Mucosa of gallbladder (tissue), 1 donor: ENCODE data around the gene TSPAN18. TPM values are rescaled to one million over a fixed set of nuclear protein-coding genes. Genes with fewer than 3 reads are reported as not detected.
A peak's percentile ranks its signal among the peaks of the same experiment; 100 is the strongest.

Source experiments
- DNase-seq: peaks from one replicate; pipeline ENCODE4 v3.0.0-alpha.2; 2020; ENCODE audit warnings: low spot score
- total RNA-seq: library from RNA; stranded (reverse); gene quantifications from one replicate; pipeline ENCODE4 v1.2.1, GENCODE V29; 2021
- donor health status: DM: no; HTN: no; CAD: no.

The TSPAN18 gene
- total RNA-seq, 1 donor from 2014 or later, result 25.1 TPM

DNA sequence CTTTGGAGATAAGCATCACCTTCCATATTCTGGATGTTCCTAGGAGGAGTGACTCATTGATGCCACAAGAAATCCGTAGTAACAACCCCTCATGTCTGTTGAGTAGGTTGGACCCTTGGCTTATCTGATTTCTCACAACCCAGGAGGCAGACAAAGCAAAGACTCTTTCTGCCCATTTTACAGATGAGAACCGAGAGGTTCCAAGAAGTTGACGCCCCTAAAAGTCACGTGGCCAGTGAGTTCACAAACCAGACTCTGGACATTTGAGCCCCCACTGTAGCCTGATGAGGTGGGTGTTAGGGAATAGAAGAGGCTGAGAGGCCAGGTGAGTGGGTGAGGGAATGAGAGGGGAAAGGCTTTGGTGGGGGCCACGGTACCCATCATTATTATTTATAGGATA, 70.3 kb downstream of the TSPAN18 start:
- no peak for DNase-seq

DNA sequence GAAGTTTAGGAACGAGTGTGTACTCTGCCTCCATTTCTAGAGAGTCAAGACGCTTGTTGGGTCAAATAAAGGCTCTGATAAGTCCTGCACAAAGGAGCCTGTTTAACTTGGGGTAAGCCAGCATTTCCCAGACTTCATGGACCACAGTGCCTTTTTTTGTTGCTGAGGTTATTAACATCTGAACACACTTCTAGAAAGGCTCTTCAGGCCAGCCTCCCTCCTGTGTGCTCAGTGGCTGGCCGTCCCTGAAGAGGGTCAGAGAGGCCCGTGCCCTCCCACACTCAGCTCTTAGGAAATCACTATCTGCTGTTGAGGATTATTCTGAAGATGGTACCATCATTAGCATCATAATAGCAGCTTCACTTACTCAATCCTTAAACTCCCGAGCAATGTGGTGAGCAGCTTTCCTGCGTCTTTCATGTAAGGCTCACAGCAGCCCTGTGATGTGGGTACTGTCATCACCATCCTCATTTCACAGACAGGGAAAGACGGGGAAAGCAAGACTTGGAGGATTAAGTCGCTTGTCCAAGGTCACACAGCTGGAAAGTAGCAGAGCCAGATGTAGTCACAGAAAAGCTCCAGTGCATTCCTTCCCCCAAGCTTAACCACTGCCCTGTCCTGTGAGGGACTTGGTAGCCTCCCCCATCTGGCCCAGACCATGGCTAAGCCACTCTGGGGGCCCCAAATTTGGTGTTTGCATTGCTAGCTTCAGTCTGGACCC, 71.3 kb downstream of the TSPAN18 start:
- DNase-seq, result no peak

DNA sequence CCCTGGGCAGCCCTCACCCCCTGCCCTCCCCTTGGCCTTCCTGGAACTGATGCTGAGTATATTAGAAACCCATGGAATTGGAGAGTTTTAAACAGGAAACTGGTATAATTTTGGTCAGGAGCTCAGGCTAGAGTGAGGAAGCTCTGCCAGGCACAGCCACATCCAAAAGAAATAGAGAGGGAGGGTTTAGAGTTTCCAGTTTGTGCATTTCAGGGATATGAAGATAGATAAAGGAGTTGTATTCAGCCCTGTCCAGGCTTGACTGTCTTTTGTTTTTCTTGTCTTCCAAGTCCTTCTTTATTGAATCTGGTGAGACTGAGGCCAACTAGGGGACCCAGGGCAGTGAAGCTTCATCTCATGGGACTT, 71.8 kb downstream of the TSPAN18 start:
- no peak for DNase-seq

DNA sequence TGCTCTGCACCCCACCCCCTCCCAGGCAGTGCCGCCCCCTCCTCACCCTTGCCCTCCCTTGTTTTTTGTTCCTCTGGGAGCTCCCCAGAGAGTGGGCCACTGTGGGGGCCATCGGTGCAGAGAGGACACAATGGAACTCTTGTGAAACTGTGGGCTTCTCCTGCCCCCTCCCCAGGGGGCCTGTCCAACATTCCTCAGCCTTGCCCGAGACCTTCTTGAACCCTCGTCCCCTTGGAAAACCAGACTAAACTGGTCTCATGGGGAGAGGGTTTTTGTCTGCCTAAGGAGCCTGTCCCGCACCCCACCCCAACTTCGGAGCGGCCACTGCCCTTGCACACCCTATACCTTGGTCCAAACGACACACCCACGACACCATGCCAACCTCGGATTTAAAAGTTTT, 72.2 kb downstream of the TSPAN18 start:
- no peak for DNase-seq

DNA sequence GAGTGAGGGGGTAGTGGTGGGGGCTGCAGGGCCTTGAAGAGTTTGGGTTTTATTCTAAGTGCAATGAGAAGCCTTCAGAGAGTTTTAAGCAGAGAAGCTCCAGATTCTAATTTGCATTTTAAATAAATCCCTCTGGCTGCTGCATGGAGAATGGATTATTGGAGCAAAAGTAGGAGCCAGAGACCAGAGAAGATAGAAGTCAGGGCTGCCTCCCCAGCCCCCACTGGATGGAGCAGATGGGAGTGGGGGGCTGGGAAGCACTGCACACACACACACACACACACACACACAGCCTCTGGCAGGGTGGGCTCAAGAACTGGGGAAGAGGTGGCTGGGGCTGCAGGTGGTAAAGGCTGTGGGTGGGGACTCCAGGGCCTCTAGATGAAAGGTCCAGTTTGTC, 75.6 kb downstream of the TSPAN18 start:
- no peak for DNase-seq

DNA sequence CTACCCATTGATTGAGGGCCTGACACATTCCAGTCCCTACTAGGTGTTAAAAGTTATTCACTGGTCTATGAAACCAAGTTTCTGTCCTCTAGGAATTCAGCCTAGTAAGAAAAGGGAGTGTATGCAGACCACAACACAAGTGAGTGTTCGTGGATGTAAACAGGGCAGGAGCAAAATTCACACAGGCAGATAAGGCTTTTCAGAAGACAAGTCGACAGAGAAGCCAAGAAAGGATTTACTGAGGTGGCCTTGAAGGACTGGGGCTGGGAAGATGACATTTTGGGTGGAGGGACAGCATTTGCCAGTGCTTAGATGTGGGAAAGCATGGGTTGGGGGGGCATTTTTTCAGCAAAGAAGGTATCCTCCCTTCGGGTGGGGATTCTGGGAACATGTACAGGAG, 76.2 kb downstream of the TSPAN18 start:
- DNase-seq, result no peak

DNA sequence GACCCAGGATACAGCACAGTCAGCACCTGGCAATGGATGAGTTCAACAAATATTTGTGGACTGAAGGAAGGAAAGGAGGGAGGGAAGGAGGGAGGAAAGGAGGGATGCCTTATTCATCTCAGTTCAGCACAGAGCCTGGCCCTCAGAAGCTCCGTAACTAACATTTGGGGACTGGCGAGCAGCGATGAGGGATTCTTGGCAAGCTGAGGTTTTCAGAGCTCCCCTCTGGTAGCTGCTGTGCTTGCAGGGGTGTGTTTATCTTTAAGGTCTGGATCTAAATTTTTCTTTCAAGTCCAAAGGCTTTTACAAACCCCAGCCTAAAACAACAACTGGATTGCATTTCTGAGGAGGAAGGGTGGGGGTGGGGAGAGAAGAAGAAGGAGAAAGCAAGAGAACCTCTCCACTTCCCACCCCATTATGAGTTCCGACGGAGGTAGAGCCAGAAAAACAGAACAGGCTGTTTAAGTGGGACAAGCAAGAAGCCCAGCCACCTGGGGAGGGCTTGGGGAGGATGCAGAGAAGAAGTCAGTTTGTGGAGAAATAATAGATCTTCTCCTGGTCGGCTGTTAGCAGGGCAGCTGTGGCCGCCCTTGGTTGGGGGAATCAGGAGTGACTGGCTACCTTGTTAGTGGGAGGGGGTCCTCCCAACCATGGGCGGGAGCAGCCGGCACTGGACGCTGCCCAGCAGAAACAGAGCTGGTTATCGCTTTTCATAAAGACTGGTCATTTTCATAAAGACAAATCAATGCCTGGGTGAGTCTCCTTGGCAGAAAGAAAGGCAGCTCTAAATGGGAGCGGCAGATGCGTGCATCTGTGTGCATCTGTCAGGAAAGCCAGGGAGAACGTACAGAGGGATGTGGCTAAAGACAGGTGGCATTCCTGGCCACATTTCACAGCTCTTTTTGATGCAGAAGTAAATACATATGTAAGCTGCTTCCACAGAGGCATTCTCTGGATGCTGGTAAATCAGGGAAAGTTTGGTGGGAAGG, 78.0 kb downstream of the TSPAN18 start:
- DNase-seq, result peak; percentile 11

DNA sequence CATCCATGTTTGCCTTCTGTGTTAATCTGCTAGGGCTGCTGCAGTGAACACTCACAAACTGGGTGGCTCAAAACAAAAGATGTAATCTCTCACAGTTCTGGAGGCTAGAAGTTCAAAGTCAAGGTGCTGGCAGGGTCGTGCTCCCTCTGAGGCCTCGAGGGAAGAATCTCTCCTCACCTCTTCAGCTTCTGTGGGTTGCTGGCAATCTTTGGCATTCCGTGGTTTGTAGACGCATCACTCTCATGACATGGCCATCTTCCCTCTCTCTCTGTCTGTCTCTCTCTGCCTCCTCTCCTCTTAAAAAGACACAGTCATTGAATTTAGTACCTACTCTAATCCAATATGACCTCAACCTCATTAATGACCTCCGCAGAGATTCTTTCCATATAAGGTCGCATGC, 78.8 kb downstream of the TSPAN18 start:
- DNase-seq, result no peak

DNA sequence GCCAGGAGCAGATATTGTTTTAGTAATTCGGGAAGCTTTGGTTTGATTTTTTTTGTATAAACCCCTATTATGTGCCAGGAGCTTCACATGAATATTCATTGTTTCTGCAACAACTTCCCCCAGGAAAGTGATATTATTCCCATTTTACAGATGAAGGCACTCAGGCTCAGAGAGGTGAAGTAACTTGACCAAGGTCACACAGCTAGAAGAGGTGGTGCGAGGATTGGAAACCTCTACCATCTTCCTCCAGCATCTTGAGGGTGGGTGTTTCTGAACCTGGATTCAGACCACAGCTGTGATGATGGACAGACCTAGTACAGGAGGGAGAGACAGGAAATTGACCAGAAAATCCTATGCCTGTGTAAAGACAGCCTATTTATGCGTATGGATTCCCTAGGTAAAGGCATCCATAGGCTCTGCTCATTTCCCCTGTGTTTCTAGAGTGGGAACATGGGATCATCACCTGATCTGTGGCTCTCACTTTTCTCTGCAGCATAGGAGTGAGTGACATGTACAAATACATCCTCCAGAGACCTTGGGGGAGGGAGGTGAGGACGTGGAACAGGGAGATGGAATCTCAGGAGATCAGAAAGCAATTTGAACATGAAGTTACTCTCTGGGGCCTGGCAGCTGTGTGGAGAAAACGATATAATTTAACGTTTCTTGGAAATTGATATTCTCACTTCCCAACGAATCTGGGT, 81.4 kb downstream of the TSPAN18 start:
- DNase-seq, result no peak

DNA sequence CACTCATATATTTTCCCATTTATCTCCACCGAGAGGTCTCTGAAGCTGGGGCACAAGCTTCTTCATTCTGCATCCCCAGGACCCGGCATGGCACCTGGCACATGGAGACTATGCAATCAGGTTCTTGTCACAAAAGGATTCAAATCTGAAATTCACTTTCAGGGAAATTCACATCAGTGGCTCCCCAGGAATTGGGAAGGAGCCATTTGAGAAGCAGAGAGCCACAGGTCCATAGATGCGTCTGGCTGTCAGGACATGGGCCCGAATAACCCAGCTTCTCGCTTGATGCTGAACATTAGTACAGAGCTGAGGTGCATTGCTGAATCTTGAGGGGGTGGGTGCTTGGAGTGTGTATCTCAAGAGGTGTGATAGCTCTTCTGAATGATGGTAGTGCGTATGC, 82.5 kb downstream of the TSPAN18 start:
- no peak for DNase-seq

DNA sequence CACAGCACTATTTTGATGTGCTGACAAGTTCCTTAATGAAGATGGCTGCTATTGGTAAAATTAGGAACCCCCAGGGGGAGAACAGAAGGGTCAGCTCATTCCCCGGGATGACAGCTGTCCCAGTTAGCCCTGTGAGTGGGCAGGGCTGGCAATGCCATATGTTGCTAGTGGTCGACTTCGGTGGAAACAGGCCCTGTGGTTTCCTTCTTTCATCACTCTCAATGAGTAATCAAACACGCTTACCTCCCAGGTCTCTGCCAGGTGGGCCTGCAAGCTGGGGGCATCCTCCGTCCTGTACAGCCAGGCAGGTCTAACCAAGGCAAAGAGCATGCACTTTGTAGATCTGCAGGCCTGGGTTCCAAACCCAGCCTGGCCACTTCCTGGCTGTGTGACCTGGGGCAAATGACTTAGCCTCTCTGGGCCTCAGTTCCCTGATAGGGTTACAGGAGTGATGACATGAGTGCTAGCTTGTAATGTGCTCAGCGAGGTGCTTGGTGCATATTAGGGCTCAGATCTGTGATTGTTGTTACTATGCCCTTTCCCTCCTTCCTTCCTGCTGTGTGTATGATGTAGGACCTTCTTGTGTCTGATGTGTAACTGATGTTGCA, 85.2 kb downstream of the TSPAN18 start:
- no peak for DNase-seq

DNA sequence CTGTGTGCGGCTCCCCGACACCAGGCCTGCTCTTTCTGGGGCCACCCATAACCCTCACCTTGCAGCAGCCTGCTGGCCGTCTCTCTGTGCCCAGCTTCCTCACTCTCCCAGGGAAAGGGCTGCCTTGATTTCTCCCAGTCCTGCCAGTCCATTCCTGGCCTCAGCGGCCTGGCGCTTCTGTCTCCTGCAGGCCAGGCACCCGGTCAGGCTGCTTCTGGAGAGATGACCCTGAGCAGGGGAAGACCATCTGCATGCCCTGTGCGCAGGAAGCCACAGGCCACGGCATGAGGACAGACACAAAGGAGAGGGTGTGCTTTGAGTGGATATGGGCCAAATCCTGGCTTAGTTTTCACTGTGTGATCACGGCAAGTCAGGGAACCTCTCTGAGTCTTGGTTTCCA, 86.2 kb downstream of the TSPAN18 start:
- DNase-seq, result no peak

DNA sequence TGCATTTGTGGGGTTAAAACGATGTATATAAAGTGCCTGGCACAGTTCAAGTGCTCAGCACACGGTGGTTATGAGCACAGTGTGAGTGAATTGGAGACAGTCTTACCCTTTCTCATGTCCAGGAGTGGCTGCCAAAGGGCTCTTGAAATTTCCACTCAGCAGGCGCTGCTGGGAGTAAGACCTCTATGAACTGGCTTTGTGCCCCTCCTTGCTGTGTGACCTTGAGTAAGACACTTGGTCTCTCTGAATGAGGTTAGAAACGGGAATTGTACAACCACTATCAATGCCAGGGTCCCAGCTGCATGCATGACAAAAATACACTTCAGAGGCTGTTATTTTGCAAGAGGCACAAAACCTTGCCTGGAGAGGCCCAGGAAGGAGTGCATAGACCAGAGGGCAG, 86.6 kb downstream of the TSPAN18 start:
- DNase-seq, result no peak

DNA sequence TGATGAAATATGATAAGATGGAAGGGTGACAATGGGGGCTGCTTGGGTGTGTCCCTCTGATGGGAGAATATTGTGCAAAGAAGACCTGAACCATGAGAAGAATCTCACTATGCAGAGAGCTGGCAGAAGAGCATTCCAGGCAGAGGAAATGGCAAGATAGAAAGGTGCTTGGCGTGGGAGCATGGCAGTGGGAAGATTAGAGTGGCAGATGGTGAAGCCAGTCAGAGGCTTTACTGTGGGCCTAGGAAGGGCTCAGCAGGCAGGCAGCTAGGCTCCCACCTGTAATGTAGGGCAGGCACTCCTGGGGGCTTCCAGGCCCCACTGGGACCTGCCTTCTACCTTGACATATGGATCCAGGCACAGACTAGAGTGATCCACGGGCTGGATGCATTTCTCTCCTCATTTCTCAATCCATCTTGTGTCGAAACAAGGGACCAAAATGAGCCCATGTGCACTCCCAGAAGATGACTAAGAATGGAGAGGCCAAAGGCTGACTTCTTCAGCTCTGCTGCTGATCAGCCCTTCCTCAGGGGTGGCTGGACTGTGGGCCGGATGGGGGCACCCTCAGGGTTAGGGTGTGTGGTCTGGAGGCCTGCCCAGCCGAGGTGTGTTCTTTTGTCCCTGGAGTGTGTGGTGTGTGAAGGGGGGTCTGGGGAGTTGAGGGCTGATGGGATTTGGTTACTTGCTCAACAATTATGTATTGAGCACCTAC, 88.3 kb downstream of the TSPAN18 start:
- no peak for DNase-seq

DNA sequence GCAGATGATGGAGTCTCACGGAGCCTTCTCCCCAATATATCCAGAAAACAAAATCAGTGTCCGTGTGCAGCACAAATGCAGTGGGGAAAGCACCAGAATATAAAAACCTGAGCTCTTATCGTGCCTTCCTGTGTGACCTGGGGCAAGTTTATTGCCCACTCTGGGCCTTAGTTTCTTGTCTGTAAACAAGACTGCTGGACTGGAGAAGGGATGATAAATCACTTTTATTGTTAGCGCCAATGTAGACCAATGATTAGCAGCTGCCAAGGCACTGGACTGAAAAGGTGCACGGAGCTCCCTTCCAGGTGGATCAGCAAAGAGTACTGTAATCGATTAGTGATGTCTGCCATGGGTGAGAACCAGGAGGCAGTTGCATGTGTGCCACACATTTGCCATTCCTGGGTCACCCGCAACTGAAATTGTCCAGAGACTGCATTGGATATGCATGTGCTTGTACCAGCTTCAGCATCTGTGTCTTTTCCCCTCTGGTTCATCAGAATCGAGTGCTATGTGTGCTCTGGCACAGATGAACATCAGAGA, 89.2 kb downstream of the TSPAN18 start:
- DNase-seq, result no peak

DNA sequence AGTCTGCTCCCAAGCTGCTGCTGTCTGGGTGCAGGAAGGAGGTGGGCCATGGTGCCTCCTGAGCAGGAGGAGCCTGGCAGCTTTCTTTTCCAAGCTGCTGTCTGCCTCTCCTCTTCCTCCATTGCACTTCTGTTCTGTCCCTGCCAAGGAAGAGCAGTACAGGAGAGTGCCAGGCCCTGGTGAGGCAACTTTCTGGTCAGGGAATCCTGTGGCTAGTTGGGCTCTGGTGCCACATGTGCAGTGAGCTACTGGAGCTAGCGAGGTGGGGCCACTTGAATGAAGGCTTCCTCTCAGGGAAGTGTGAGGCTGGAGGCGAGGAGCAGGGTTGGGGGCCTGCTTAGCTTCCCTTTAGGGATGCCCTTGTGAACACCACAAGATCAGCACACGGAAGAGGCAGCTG, 90.0 kb downstream of the TSPAN18 start:
- DNase-seq, result no peak

DNA sequence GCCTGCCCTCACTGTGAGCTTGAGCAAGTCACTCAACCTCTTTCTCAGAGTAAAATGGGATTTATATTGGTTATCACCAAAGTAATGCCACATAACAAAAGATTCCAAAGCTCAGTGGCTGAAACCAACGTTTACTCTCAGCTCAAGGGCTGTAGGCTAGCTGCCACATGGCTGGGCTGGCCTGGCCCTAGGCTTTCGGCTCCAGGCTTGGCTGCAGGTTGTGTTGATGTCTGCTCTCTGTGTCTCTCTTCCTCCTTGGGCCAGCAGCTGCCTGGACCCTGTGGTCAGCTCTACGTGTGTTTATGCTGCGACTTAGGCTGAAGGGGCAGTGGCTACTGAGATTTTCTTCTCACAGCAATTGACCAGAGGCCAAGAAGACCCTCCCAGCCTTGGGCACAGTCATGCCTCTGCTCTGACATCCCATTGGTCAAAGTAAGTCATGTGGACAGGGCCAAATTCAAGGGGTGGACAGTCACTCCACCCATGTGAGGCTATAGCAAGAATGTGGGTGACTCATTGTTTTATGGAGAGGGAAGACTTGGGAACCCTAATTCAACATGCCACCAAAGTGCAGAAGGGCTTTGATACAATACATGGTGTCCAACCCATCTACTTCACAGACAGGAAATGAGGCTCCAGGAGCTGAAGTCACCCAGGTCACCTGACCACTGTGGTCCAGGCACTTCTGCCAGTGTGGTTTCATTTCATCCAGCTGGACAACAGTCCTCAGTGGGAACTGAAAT, 90.6 kb downstream of the TSPAN18 start:
- DNase-seq, result no peak

DNA sequence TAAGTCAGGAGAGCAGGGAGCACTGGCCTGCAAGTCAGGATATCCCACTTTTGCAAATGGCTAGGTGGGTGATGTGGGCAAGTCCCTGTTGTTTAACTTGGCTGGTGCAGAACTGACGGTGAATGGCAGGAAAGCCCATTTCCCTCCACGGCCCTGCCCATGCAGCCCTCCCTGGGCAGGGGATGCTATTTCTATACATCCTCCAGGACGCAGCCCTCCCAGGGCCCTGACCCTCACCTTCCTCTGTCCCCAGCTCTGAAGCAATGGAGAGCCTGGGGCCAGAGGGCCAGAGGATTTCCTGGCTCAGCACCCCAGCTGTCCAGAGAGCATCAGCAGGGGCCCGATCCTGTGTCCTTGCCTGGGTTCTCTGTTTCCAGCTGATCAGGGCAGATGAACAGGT, 91.3 kb downstream of the TSPAN18 start:
- DNase-seq, result no peak

DNA sequence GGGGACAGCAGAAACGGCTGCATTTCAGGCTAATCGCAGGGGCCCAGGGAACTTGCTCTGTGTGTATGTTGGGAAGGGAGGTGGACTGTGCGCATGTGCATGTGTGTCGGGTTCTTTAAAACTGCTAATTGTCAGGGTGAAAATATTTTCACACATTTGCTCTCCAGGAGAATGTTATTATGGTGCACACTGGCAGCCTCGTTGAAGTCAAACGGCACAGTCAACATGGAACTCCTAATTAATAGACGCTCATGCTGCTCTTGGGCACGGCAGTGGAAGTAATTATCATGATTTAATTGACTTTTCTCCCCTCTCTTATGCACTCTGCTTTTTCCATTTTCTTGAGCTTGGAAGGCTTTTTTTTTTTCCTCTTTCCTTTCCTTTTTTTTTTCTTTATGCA, 92.6 kb downstream of the TSPAN18 start:
- DNase-seq, result no peak

DNA sequence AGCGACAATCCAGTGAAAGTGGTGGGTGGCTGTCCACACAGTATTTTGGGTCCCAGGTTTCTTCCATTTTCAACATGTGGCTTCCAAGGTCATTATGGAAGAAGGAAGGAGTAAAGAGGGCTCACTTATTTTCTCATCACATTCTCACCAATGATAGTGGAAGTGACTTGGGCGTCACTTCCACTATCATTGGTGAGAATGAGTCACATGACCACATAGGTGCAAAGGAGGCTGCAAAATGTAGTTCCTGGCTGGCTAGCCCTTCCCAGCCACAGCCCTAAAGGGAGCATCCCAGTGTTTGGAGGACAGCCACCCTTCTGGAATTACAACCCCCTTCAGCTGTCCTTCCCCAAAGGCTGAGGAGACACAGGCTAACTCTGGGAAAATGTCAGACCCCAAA, 95.6 kb downstream of the TSPAN18 start:
- DNase-seq, result no peak
